Suprapubic skin (tissue), 4 donors: Measurements from ENCODE around the gene F7. TPM values are rescaled to one million over a fixed set of nuclear protein-coding genes. Genes with fewer than 3 reads are reported as not detected.
A peak's percentile ranks its signal among the peaks of the same experiment; 100 is the strongest.

Source experiments
- DNase-seq, 2 donors: peaks; one replicate each; pipeline ENCODE4 v3.0.0-alpha.2; 2019; ENCODE audit warnings: low spot score in 2 of 2
- H3K27ac ChIP-seq: fragments of 200-600 bp; sonication (generic); one replicate; pipeline ENCODE4 v1.5.1; 2019
- H3K27me3 ChIP-seq: fragments of 200-600 bp; sonication (generic); one replicate; pipeline ENCODE4 v1.5.1; 2019
- H3K36me3 ChIP-seq: fragments of 200-600 bp; sonication (generic); one replicate; pipeline ENCODE4 v1.5.1; 2019
- H3K4me1 ChIP-seq: fragments of 200-600 bp; sonication (generic); one replicate; pipeline ENCODE4 v1.5.1; 2019
- H3K4me3 ChIP-seq: fragments of 200-600 bp; sonication (generic); one replicate; pipeline ENCODE4 v1.5.1; 2019; ENCODE audit warnings: mild to moderate bottlenecking
- H3K9me3 ChIP-seq: fragments of 200-600 bp; sonication (generic); one replicate; pipeline ENCODE4 v1.5.1; 2019
- EP300 ChIP-seq: sonication (generic); formaldehyde crosslinking; IDR thresholded peaks from one replicate; pipeline ENCODE4 v1.6.1; 2017; ENCODE audit warnings: antibody characterized with exemption
- POLR2A ChIP-seq, 2 donors: fragments of 450-650 bp; IDR thresholded peaks; one replicate each; pipeline ENCODE4 v1.6.1; 2017; ENCODE audit warnings: antibody characterized with exemption in 2 of 2, mild to moderate bottlenecking in 2 of 2, moderate library complexity in 2 of 2
- POLR2AphosphoS5 ChIP-seq, 3 donors: sonication (generic); formaldehyde crosslinking; IDR thresholded peaks; one replicate each; pipeline ENCODE4 v1.6.1; 2017; ENCODE audit warnings: antibody characterized with exemption in 3 of 3
- WGBS: methylation state at CpG from one replicate; pipeline ENCODE4 v1.1.5; 2018; 5-methylcytosine and 5-hydroxymethylcytosine counted together
- total RNA-seq, 4 donors: library from RNA; depleted of rRNA; stranded (reverse); fragments of >200 nt; gene quantifications; one replicate each; pipeline ENCODE4 v1.1.0, GENCODE V29; 2016
- TF ChIP-seq, protein P1 (sequence below), 2 donors: fragments of 200-600 bp in 1 of 2; fragments of 450-650 bp in 1 of 2; sonication (generic) in 1 of 2; IDR thresholded peaks; one replicate each; pipeline ENCODE4 v1.5.1; 2016 to 2019; ENCODE audit warnings: antibody characterized with exemption in 2 of 2, mild to moderate bottlenecking in 1 of 2, moderate library complexity in 1 of 2

The F7 gene
- total RNA-seq, 4 donors from 2014 or later = not detected

- Histone ChIP-seq H3K9me3 (no peaks in the 10 kb centered on the region), H3K36me3 (no peaks in the 10 kb centered on the region), H3K27me3 (no peaks in the 10 kb centered on the region), H3K4me3 (peak overlapping the region; percentile 47), H3K4me1 (peaks cover 19% of the 10 kb centered on the region), H3K27ac (no peak overlapping the region)
- peak in 1 of 2 donors; percentile 74 for DNase-seq
- 71% methylated on average over 23 of the region's 28 CpGs for WGBS
- TF ChIP-seq EP300 = no peak
- TF ChIP-seq, protein P1, sequence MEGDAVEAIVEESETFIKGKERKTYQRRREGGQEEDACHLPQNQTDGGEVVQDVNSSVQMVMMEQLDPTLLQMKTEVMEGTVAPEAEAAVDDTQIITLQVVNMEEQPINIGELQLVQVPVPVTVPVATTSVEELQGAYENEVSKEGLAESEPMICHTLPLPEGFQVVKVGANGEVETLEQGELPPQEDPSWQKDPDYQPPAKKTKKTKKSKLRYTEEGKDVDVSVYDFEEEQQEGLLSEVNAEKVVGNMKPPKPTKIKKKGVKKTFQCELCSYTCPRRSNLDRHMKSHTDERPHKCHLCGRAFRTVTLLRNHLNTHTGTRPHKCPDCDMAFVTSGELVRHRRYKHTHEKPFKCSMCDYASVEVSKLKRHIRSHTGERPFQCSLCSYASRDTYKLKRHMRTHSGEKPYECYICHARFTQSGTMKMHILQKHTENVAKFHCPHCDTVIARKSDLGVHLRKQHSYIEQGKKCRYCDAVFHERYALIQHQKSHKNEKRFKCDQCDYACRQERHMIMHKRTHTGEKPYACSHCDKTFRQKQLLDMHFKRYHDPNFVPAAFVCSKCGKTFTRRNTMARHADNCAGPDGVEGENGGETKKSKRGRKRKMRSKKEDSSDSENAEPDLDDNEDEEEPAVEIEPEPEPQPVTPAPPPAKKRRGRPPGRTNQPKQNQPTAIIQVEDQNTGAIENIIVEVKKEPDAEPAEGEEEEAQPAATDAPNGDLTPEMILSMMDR (IDR thresholded peaks at IDR 0.05) = no peak
- TF ChIP-seq POLR2A (IDR thresholded peaks at IDR 0.05) = no peak
- no peak for TF ChIP-seq POLR2AphosphoS5 (IDR thresholded peaks at IDR 0.05)
Measured at GRCh38 chr13:113151745-113152690, 46.4 kb downstream of the F7 start.

GRCh38 chr13:113152691-113152983 lies 47.0 kb downstream of the F7 start:
- TF ChIP-seq EP300 (no peak), POLR2A (IDR thresholded peaks at IDR 0.05) (no peak), POLR2AphosphoS5 (IDR thresholded peaks at IDR 0.05) (no peak)
- TF ChIP-seq, protein P1 (IDR thresholded peaks at IDR 0.05) = no peak
- peak overlapping the region; percentile 47 for H3K4me3 ChIP-seq
- DNase-seq = no peak
- H3K27me3 ChIP-seq = no peaks in the 10 kb centered on the region
- no peaks in the 10 kb centered on the region for H3K9me3 ChIP-seq
- no peaks in the 10 kb centered on the region for H3K36me3 ChIP-seq
- no peak overlapping the region for H3K27ac ChIP-seq
- WGBS = 40% methylated on average over 2 of the region's 2 CpGs
- peaks cover 19% of the 10 kb centered on the region for H3K4me1 ChIP-seq

DNA sequence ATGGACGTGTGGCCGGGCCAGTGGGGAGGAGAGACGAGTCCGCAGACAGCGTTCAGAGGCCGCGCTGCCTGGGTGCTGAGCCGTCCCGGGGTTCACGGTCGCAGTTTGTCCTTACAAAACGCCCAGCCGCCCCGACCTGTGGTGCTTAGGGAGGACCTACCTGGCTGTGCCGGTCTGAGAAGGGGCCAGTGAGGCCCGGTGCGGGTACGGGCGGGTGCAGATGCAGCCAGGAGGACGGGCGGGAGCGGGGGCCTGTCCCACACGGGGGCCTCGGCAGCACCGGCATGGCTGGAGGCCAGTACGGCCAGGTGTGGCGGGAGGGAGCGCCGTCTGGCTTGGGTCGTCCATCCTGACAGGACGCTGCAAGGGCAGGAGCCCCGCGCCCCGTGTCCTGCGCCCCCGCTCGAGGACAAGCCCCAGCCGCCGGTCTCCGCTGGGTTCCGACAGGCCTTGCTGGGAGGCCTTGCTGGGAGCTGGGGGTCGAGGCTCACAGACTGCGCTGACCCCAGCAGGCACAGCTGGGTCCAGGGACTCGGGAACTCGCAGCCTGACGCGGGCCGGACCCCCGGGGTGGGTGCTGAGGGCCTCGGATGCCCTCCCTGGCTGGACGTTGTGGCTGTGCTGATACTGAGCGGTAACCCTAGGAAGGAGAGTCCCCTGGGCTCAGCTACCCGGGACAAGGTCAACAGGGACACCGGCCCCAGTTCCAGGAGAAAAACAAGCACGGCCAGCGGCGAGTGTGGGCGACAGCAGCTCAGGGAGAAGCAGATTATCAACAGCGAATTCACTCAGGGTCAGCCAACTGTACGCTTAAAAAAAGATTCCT lies 47.6 kb downstream of the F7 start:
- WGBS = 15% methylated on average over 22 of the region's 60 CpGs
- Histone ChIP-seq H3K27ac (peak overlapping the region; percentile 53), H3K4me1 (peaks cover 19% of the 10 kb centered on the region), H3K4me3 (peak overlapping the region; percentile 47), H3K36me3 (no peaks in the 10 kb centered on the region), H3K9me3 (no peaks in the 10 kb centered on the region), H3K27me3 (no peaks in the 10 kb centered on the region)
- TF ChIP-seq EP300 (no peak), POLR2A (IDR thresholded peaks at IDR 0.05) (no peak), POLR2AphosphoS5 (IDR thresholded peaks at IDR 0.05) (peak in 1 of 3 donors; percentile 6)
- peak in 1 of 2 donors; percentile 83 for DNase-seq

GRCh38 chr13:113153810-113154748 lies 48.5 kb downstream of the F7 start:
- peaks cover 19% of the 10 kb centered on the region for H3K4me1 ChIP-seq
- DNase-seq = peak; percentile 90
- TF ChIP-seq POLR2A (IDR thresholded peaks at IDR 0.05) (no peak), EP300 (no peak), POLR2AphosphoS5 (IDR thresholded peaks at IDR 0.05) (no peak)
- TF ChIP-seq, protein P1 (IDR thresholded peaks at IDR 0.05) = no peak
- WGBS = 7% methylated on average over 30 of the region's 76 CpGs
- H3K27me3 ChIP-seq = no peaks in the 10 kb centered on the region
- H3K9me3 ChIP-seq = no peaks in the 10 kb centered on the region
- no peaks in the 10 kb centered on the region for H3K36me3 ChIP-seq
- peak overlapping the region; percentile 47 for H3K4me3 ChIP-seq
- peak overlapping the region; percentile 53 for H3K27ac ChIP-seq

DNA sequence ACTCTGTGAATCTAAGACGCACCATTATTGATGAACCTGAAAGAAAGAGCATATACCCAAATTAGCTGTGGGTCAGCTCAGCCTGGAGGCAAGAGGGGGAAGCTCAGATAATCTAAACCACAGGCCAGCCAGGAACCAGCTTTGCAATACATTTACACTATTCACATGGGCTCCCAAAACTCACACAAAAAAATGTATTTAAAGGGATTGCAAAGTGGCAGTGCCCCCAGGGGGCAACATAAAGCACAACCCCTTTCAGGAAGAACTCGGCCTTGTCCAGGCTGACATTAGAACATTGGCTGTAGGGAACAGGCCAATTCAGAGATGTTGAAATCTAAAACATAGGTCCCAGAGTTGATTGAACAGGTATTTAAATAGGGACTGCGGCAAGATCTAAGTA lies 49.6 kb downstream of the F7 start:
- Histone ChIP-seq H3K36me3 (no peaks in the 10 kb centered on the region), H3K4me3 (no peak overlapping the region), H3K27me3 (peaks cover 3% of the 10 kb centered on the region), H3K9me3 (no peaks in the 10 kb centered on the region), H3K27ac (no peak overlapping the region), H3K4me1 (peaks cover 19% of the 10 kb centered on the region)
- TF ChIP-seq EP300 (no peak), POLR2A (IDR thresholded peaks at IDR 0.05) (no peak), POLR2AphosphoS5 (IDR thresholded peaks at IDR 0.05) (no peak)
- TF ChIP-seq, protein P1 (IDR thresholded peaks at IDR 0.05) = no peak
- no peak for DNase-seq
- WGBS = 86% methylated on average over 3 of the region's 3 CpGs
